GM21528 (cell line): ENCODE data around the gene HOXC10.

ENCODE experiments used
- ATAC-seq: cut with Tn5 transposase; IDR thresholded peaks from one replicate; pipeline ENCODE4 v1.9.1; 2021; ENCODE audit warnings: mild to moderate bottlenecking, moderate library complexity; ENCODE audit not compliant: unreplicated experiment, low FRiP score

Gene HOXC10

GRCh38 chr12:54024581-54025305 lies 39.8 kb downstream of the HOXC10 start:
- ATAC-seq, result no peak

- ATAC-seq, result no peak
These were observed 40.8 kb downstream of the HOXC10 start for GRCh38 chr12:54025499-54026405.

GRCh38 chr12:54026640-54027441 lies 41.9 kb downstream of the HOXC10 start:
- no peak for ATAC-seq

GRCh38 chr12:54027442-54027786 lies 42.5 kb downstream of the HOXC10 start:
- no peak for ATAC-seq

- no peak for ATAC-seq
These were observed 43.6 kb downstream of the HOXC10 start, which contains the start of gene HOXC6 for GRCh38 chr12:54028314-54029201. TSS of gene HOXC6 (plus strand) at chr12:54028440. CDS start at chr12:54028522, 82 bp downstream.

GRCh38 chr12:54029529-54030441 lies 44.8 kb downstream of the HOXC10 start:
- ATAC-seq, result no peak

- no peak for ATAC-seq
These were observed 45.5 kb downstream of the HOXC10 start for GRCh38 chr12:54030442-54030801.

- ATAC-seq, result no peak
These were observed 46.0 kb downstream of the HOXC10 start for GRCh38 chr12:54030889-54031471.

GRCh38 chr12:54031480-54031879 lies 46.5 kb downstream of the HOXC10 start:
- ATAC-seq, result no peak

GRCh38 chr12:54032086-54032619 lies 47.2 kb downstream of the HOXC10 start:
- no peak for ATAC-seq

GRCh38 chr12:54032627-54033100 lies 47.7 kb downstream of the HOXC10 start, which contains the start of gene HOXC5:
TSS of gene HOXC5 (plus strand) at chr12:54033050. CDS start at chr12:54033123, 73 bp downstream.
- ATAC-seq, result no peak

- ATAC-seq, result no peak
These were observed 48.4 kb downstream of the HOXC10 start for GRCh38 chr12:54033106-54033979.

GRCh38 chr12:54033980-54034784 lies 49.2 kb downstream of the HOXC10 start:
- no peak for ATAC-seq

- ATAC-seq, result no peak
These were observed 49.9 kb downstream of the HOXC10 start for GRCh38 chr12:54034785-54035310.

- no peak for ATAC-seq
These were observed 50.8 kb downstream of the HOXC10 start for GRCh38 chr12:54035568-54036264.
